Uterus (tissue), 2 donors: ENCODE results near the gene TTC34.
"Not testable (repeated sequence)": the region's sequence is repeated elsewhere in the genome, so short reads cannot be mapped to it uniquely, and the experiment has no call there.

Experiments used
- POLR2A ChIP-seq, 2 donors: fragments of 450-650 bp; IDR thresholded peaks; one replicate each; pipeline ENCODE4 v1.6.1; 2016; ENCODE audit warnings: antibody characterized with exemption in 2 of 2, mild to moderate bottlenecking in 1 of 2, moderate library complexity in 1 of 2
- TF ChIP-seq, protein P1 (sequence below), 4 experiments: fragments of 200-600 bp in 2 of 4; fragments of 450-650 bp in 2 of 4; sonication (generic) in 2 of 4; IDR thresholded peaks; one replicate each; pipeline ENCODE4 v1.5.1; 2016 to 2019; ENCODE audit warnings: antibody characterized with exemption in 4 of 4, mild to moderate bottlenecking in 2 of 4, moderate library complexity in 1 of 4

DNA sequence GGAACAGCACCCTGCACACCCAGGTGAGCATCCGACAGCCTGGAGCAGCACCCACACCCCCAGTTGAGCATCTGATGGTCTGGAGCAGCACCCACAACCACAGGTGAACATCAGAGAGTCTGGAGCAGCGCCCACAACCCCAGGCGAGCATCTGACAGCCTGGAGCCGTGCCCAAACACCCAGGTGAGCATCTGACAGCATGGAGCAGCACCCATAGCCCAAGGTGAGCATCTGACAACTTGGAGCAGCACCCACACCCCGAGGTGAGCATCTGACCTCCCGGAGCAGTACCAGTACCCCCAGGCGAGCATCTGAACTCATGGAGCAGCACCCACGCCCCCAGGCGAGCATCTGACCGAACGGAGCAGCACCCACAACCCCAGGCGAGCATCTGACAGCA is 144.4 kb downstream of the TTC34 start:
- TF ChIP-seq, protein P1, sequence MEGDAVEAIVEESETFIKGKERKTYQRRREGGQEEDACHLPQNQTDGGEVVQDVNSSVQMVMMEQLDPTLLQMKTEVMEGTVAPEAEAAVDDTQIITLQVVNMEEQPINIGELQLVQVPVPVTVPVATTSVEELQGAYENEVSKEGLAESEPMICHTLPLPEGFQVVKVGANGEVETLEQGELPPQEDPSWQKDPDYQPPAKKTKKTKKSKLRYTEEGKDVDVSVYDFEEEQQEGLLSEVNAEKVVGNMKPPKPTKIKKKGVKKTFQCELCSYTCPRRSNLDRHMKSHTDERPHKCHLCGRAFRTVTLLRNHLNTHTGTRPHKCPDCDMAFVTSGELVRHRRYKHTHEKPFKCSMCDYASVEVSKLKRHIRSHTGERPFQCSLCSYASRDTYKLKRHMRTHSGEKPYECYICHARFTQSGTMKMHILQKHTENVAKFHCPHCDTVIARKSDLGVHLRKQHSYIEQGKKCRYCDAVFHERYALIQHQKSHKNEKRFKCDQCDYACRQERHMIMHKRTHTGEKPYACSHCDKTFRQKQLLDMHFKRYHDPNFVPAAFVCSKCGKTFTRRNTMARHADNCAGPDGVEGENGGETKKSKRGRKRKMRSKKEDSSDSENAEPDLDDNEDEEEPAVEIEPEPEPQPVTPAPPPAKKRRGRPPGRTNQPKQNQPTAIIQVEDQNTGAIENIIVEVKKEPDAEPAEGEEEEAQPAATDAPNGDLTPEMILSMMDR (IDR thresholded peaks at IDR 0.05), result not testable (repeated sequence)
- TF ChIP-seq POLR2A (IDR thresholded peaks at IDR 0.05), result not testable (repeated sequence)
